H9 (cell line): Measurements from ENCODE around the gene RCN1. TPM values are rescaled to one million over a fixed set of nuclear protein-coding genes. Genes with fewer than 3 reads are reported as not detected.

ENCODE experiments used
- DNase-seq: peaks from one replicate; pipeline ENCODE4 v3.0.0-alpha.2; 2017
- H2AFZ ChIP-seq: one replicate; pipeline ENCODE4 v1.6.1; 2013; ENCODE audit warnings: mild to moderate bottlenecking, low read length, control low read depth, moderate library complexity
- H2AK5ac ChIP-seq: 2 replicates; pipeline ENCODE4 v1.6.1; 2013; ENCODE audit warnings: low read length, control low read depth, mixed read lengths; ENCODE audit not compliant: insufficient read length
- H2BK120ac ChIP-seq: one replicate; pipeline ENCODE4 v1.6.1; 2013; ENCODE audit warnings: low read depth, mild to moderate bottlenecking, low read length, control low read depth, inconsistent platforms; ENCODE audit not compliant: poor library complexity, severe bottlenecking
- H2BK12ac ChIP-seq: 2 replicates; pipeline ENCODE4 v1.6.1; 2013; ENCODE audit warnings: low read length, control low read depth, mixed read lengths, low read depth; ENCODE audit not compliant: insufficient read length
- H2BK15ac ChIP-seq: 2 replicates; pipeline ENCODE4 v1.6.1; 2013; ENCODE audit warnings: low read depth, low read length, control low read depth
- H2BK20ac ChIP-seq: one replicate; pipeline ENCODE4 v1.6.1; 2013; ENCODE audit warnings: low read depth, mild to moderate bottlenecking, low read length, control low read depth, inconsistent platforms; ENCODE audit not compliant: poor library complexity, severe bottlenecking
- H2BK5ac ChIP-seq: 2 replicates; pipeline ENCODE4 v1.6.1; 2013; ENCODE audit warnings: low read length, control low read depth, mixed read lengths; ENCODE audit not compliant: insufficient read length
- H3K14ac ChIP-seq: 2 replicates; pipeline ENCODE4 v1.6.1; 2013; ENCODE audit warnings: low read length, control low read depth; ENCODE audit not compliant: insufficient read depth
- H3K18ac ChIP-seq: 2 replicates; pipeline ENCODE4 v1.6.1; 2013; ENCODE audit warnings: low read depth, mild to moderate bottlenecking, mixed read lengths, low read length, control low read depth; ENCODE audit not compliant: insufficient read length
- H3K23ac ChIP-seq: 2 replicates; pipeline ENCODE4 v1.6.1; 2013; ENCODE audit warnings: low read length, control low read depth, mixed read lengths, low read depth; ENCODE audit not compliant: insufficient read length
- H3K23me2 ChIP-seq: 2 replicates; pipeline ENCODE4 v1.6.1; 2013; ENCODE audit warnings: low read depth, mild to moderate bottlenecking, mixed read lengths, low read length, control low read depth; ENCODE audit not compliant: insufficient read length, poor library complexity, severe bottlenecking
- H3K27ac ChIP-seq: 2 replicates; pipeline ENCODE4 v1.5.1; 2013; ENCODE audit warnings: low read length, control low read depth, mixed read lengths, low read depth; ENCODE audit not compliant: insufficient read length
- H3K27me3 ChIP-seq: 2 replicates; pipeline ENCODE4 v1.6.1; 2013; ENCODE audit warnings: low read length, control low read depth, inconsistent platforms; ENCODE audit not compliant: insufficient read depth
- H3K4ac ChIP-seq: 2 replicates; pipeline ENCODE4 v1.6.1; 2013; ENCODE audit warnings: low read depth, mild to moderate bottlenecking, control low read depth, inconsistent platforms, low read length, moderate library complexity
- H3K4me1 ChIP-seq: 2 replicates; pipeline ENCODE4 v1.6.1; 2013; ENCODE audit warnings: low read length, control low read depth, inconsistent platforms; ENCODE audit not compliant: insufficient read depth
- H3K4me2 ChIP-seq: 2 replicates; pipeline ENCODE4 v1.6.1; 2013; ENCODE audit warnings: low read length, control low read depth, mixed read lengths; ENCODE audit not compliant: insufficient read length, insufficient read depth
- H3K56ac ChIP-seq: 2 replicates; pipeline ENCODE4 v1.6.1; 2013; ENCODE audit warnings: low read depth, mild to moderate bottlenecking, mixed read lengths, low read length, control low read depth; ENCODE audit not compliant: insufficient read length
- H3K79me1 ChIP-seq: 2 replicates; pipeline ENCODE4 v1.6.1; 2013; ENCODE audit warnings: low read depth, mild to moderate bottlenecking, moderate library complexity, low read length, control low read depth, inconsistent platforms; ENCODE audit not compliant: insufficient read depth, poor library complexity, severe bottlenecking
- H3K79me2 ChIP-seq: 2 replicates; pipeline ENCODE4 v1.6.1; 2013; ENCODE audit warnings: low read length, control low read depth, inconsistent platforms; ENCODE audit not compliant: insufficient read depth
- H3K9ac ChIP-seq: 2 replicates; pipeline ENCODE4 v1.6.1; 2013; ENCODE audit warnings: low read length, control low read depth, mixed read lengths; ENCODE audit not compliant: insufficient read length; ENCODE audit errors: extremely low read depth
- H3K9me3 ChIP-seq: one replicate; pipeline ENCODE4 v1.6.1; 2013; ENCODE audit warnings: low read depth, low read length, inconsistent platforms; ENCODE audit not compliant: control insufficient read depth
- H3T11ph ChIP-seq: one replicate; pipeline ENCODE4 v1.6.1; 2013; ENCODE audit warnings: mild to moderate bottlenecking, low read length, control low read depth, inconsistent platforms
- H4K20me1 ChIP-seq: one replicate; pipeline ENCODE4 v1.6.1; 2013; ENCODE audit not compliant: control insufficient read depth, insufficient read length, insufficient read depth
- H4K5ac ChIP-seq: 2 replicates; pipeline ENCODE4 v1.6.1; 2013; ENCODE audit warnings: low read depth, mild to moderate bottlenecking, mixed read lengths, low read length, control low read depth; ENCODE audit not compliant: insufficient read length
- H4K8ac ChIP-seq: replicated peaks from 2 replicates; pipeline ENCODE4 v1.6.1; 2013; ENCODE audit warnings: low read length, control low read depth, mixed read lengths, low read depth; ENCODE audit not compliant: insufficient read length
- H4K91ac ChIP-seq: 2 replicates; pipeline ENCODE4 v1.6.1; 2013; ENCODE audit warnings: low read depth, mild to moderate bottlenecking, moderate library complexity, mixed read lengths, low read length, control low read depth; ENCODE audit not compliant: insufficient read length
- H3K27ac Mint-ChIP-seq, 3 experiments: 2 replicates in 2 of 3; 3 replicates in 1 of 3; pipeline ENCODE4 v1.8.0; 2020 to 2021; ENCODE audit warnings: mixed read lengths in 3 of 3, mild to moderate bottlenecking in 1 of 3, moderate library complexity in 1 of 3
- H3K27me3 Mint-ChIP-seq: 2 replicates; pipeline ENCODE4 v1.8.0; 2021; ENCODE audit warnings: low read depth, mild to moderate bottlenecking, moderate library complexity, mixed read lengths
- H3K36me3 Mint-ChIP-seq, 3 experiments: 2 replicates in 2 of 3; 3 replicates in 1 of 3; pipeline ENCODE4 v1.8.0; 2020 to 2021; ENCODE audit warnings: low read depth in 3 of 3, mixed read lengths in 3 of 3; ENCODE audit not compliant: insufficient read depth in 1 of 3
- H3K4me1 Mint-ChIP-seq, 2 experiments: 2 replicates each; pipeline ENCODE4 v1.8.0; 2020; ENCODE audit warnings: mixed read lengths in 2 of 2
- H3K4me3 Mint-ChIP-seq, 2 experiments: 2 replicates in 1 of 2; 3 replicates in 1 of 2; pipeline ENCODE4 v1.8.0; 2020 to 2021; ENCODE audit warnings: mild to moderate bottlenecking in 2 of 2, mixed read lengths in 2 of 2, moderate library complexity in 1 of 2
- H3K9me3 Mint-ChIP-seq, 2 experiments: 2 replicates in 1 of 2; 3 replicates in 1 of 2; pipeline ENCODE4 v1.8.0; 2020; ENCODE audit warnings: mild to moderate bottlenecking in 2 of 2, mixed read lengths in 2 of 2, moderate library complexity in 1 of 2
- CTCF ChIP-seq: fragments of 200-600 bp; sonication (generic); conservative IDR thresholded peaks from 3 replicates; pipeline ENCODE4 v1.8.0; 2021; ENCODE audit warnings: antibody characterized with exemption, mild to moderate bottlenecking
- WGBS: extraction: QIAGEN DNeasy Blood & Tissue Kit; methylation state at CpG from one replicate; pipeline ENCODE4 v1.1.7; 2013; ENCODE audit warnings: missing lambda C conversion rate, low lambda C conversion rate, mixed read lengths; ENCODE audit not compliant: insufficient read length; ENCODE audit errors: extremely low coverage; 5-methylcytosine and 5-hydroxymethylcytosine counted together
- total RNA-seq: library from RNA; stranded (reverse); gene quantifications from 2 replicates; pipeline ENCODE4 v1.2.1, GENCODE V29; 2021

Gene RCN1
- total RNA-seq, 1 experiment from 2014 or later = 109 TPM

- H3K79me2 ChIP-seq = no peaks in the 10 kb centered on the region; the same call in 1 of the 2 replicates
- no peak overlapping the region for H4K91ac ChIP-seq
- H4K20me1 ChIP-seq = no peaks in the 10 kb centered on the region
- H2AK5ac ChIP-seq = no peak overlapping the region
- H3K27ac Mint-ChIP-seq = no peak overlapping the region
- no peaks in the 10 kb centered on the region for H3K79me1 ChIP-seq
- no peak overlapping the region for H3K23ac ChIP-seq
- no peak overlapping the region for H4K8ac ChIP-seq
- no peak for DNase-seq
- no peak overlapping the region for H3K4me2 ChIP-seq
- H4K5ac ChIP-seq = no peak overlapping the region
- no peaks in the 10 kb centered on the region for H3K4me1 ChIP-seq
- no peak overlapping the region for H3T11ph ChIP-seq
- H3K4me1 Mint-ChIP-seq = no peaks in the 10 kb centered on the region
- no peak for TF ChIP-seq CTCF
- no peaks in the 10 kb centered on the region for H3K36me3 Mint-ChIP-seq
- no peak overlapping the region for H3K4ac ChIP-seq
- no peaks in the 10 kb centered on the region; the same call in 1 of the 2 replicates for H3K27me3 Mint-ChIP-seq
- H3K9me3 ChIP-seq = no peaks in the 10 kb centered on the region
- no peaks in the 10 kb centered on the region for H3K9me3 Mint-ChIP-seq
- no peak overlapping the region for H2BK20ac ChIP-seq
- no peak overlapping the region for H2BK15ac ChIP-seq
- WGBS = no CpG with 5 or more reads among the region's 3 CpGs
- no peak overlapping the region for H3K56ac ChIP-seq
- H3K27ac ChIP-seq = no peak overlapping the region
- H2BK120ac ChIP-seq = no peak overlapping the region
- no peak overlapping the region for H2BK5ac ChIP-seq
- H2BK12ac ChIP-seq = no peak overlapping the region
- no peak overlapping the region for H3K14ac ChIP-seq
- no peaks in the 10 kb centered on the region for H3K23me2 ChIP-seq
- no peak overlapping the region for H3K4me3 Mint-ChIP-seq
- no peak overlapping the region for H2AFZ ChIP-seq
- H3K27me3 ChIP-seq = no peaks in the 10 kb centered on the region
- H3K9ac ChIP-seq = no peak overlapping the region
- H3K18ac ChIP-seq = no peak overlapping the region
These were observed 48.0 kb downstream of the RCN1 start for GRCh38 chr11:32138902-32139301.
